ENCODE results near the gene HOXA10.

Gene HOXA10

DNA sequence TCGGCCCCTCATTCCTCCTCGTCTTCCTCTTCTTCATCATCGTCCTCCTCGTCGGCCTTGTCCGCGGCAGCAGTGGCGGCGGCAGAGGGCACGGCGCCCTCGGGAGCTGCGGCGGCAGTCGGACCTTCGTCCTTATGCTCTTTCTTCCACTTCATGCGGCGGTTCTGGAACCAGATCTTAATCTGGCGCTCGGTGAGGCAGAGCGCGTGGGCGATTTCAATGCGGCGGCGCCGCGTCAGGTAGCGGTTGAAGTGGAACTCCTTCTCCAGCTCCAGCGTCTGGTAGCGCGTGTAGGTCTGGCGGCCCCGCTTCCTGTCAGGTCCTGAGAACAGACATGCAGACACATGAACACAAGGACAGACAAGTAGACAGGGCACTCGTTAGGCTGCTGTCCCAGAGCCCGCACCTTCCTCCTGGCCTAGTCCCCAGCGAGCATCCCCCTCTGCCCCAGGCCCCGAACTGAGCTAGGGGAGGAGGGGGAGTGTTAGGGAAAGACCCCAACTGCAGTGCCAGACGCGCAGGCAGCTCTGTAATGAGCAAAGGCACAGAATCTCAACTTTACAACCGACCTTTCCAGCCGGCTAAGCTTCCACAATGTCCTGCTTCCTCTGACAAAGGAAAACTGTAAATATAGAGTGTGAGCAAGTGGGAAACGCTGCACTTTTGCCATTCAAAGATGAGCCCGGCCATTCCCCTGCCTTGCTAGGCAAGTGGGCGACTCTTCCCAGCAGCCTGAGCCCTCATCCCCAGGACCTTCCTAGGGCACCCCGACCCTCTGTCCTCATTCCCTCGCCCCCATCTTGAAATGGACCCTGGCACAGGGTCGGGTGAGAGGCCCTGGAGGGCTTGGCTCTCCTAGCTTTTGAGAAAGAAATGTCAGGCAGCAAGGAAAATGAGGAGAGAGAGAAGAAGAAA, 19.0 kb downstream of the HOXA10 start:
- DNase-seq: no peak

DNA sequence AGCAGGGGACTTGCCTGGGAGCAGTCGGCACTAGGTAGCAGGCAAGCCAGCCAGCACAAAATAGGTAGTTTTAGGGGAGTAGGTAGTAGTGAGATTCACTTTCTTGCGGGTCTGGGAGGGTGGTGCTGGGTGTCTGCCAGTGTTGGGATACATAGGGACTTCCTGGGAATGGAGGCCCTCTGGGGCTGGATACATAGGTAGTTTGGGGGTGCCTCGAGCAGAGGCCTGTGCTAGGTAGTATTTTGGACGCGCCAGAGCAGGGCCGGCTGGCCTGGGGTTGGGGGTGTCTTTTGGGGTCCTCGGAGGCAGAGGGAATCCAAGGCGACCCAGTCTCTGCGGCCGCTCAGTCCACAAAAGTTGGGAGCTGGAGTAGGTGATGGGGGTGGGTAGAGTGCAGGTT, 19.8 kb downstream of the HOXA10 start:
- DNase-seq: no peak

DNA sequence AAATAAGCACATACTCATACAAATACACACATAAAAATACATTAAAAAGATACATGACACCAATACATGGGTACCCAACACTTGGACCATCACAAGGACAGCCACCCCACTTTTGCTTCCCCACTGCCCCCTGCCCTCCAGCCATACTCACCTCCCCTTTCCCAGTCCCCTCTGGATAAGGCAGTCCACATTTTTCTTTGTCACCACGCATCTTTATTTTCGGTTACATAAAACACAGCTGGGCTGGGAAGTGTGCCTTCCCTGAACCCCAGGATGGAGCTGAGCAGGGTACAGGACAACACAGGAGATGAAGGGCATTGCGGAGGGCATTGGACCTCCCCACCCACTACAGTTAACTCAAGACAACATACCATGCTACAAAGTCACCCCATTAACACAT, 20.6 kb downstream of the HOXA10 start:
- no peak for DNase-seq

DNA sequence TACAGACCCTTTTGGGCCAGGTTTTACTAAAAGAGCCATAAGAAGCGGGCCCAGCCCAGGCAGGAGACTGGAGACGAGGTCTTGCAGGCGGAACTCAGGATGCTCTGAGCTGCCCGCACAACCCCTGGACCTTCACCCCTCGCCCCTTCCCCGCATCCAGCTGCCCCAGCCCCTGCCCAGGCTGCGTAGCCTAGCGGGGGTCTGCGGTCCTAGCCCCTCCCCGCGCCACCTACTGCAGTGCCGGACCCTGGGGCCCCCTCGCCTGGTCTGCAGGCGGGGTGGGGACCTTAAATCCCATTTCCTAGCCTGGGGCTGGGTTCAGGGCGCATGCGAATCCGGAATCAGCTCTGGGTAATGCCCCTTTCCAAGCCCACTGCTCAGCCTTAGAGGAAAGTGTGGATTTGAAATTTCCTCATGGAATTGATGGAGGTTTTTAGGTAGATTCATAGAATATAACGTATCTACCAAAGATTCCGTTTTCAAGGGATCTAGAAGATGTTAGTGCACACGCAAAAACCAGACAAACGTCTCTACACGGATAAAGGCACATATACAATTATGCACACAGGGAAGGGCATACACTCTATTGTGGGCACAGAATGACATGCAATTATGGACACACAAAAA, 21.2 kb downstream of the HOXA10 start:
- DNase-seq: no peak

DNA sequence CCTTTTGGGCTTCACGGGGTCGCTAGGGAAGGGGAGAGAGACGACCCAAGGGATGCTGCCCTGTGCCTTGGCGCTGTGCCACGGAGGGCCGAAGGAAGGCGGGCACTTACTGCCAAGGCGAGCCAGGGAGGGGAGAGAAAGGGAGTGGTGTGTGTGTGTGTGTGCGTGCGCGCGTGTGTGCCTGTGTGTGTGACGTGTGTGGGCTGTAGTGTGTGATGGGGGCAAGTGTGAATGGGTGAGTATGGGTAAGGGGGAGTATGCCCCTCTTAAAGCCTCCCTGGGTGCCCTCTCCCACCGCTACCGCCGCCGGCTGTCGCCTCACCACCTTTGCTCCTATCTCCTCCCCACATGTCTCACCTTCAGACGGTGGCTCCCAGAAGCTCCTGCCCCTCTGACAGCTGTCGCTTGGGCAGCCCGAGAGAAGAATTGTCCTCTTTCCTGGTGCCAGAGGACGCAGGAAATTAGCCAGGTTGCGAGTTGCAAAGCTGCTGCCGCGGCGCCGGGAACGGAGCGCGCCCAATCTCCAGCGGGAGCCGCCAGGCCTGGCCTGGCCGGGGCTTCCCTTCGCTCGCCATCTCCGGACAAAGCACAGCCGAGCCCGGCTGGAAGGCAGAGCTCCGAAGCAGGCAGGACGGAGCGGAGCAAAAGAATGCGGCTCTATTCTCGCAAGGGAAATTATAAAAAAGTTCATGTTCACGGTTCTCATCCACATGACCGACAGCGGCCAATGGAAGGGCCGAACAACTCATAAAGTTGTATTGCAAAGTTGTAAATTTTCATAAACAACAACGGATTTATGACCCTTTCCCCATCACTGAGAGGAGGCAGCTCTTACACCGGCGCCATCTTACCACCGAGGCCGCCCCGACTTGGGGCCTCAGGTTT, 21.9 kb downstream of the HOXA10 start, which contains the start of gene HOXA3:
Gene HOXA3, minus strand, starts transcription at position 653 of the 885 bp plus-strand sequence. CDS start 41,943 bp downstream, outside the sequence.
- no peak for DNase-seq

DNA sequence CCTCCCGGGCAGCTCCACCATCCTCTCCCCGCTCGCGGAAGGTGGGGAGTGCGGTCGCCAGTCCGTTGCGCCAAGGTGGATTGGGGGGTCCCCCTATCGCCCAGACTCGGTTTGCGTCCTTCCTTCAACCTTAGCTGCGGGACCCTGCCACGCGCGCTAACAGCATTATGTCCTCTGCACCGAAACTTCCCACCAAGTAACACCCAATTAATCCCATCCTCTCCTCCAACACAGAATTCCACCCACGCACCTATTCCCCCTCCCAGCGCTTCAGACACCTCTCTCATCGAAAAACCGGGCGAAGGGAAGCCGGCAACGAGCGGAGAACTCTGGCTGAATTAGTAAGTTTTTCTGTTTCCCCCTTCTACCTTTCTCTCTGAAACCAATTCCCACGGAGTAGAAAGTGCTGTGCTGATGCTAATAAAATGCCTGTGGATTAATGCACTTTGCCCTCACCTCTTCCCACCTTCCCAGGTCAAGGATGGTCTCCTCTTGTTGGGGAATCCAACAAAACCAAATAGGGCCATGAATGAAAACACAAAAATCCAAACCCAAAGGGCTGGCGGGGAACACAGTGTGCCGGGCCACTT, 22.7 kb downstream of the HOXA10 start:
- no peak for DNase-seq

DNA sequence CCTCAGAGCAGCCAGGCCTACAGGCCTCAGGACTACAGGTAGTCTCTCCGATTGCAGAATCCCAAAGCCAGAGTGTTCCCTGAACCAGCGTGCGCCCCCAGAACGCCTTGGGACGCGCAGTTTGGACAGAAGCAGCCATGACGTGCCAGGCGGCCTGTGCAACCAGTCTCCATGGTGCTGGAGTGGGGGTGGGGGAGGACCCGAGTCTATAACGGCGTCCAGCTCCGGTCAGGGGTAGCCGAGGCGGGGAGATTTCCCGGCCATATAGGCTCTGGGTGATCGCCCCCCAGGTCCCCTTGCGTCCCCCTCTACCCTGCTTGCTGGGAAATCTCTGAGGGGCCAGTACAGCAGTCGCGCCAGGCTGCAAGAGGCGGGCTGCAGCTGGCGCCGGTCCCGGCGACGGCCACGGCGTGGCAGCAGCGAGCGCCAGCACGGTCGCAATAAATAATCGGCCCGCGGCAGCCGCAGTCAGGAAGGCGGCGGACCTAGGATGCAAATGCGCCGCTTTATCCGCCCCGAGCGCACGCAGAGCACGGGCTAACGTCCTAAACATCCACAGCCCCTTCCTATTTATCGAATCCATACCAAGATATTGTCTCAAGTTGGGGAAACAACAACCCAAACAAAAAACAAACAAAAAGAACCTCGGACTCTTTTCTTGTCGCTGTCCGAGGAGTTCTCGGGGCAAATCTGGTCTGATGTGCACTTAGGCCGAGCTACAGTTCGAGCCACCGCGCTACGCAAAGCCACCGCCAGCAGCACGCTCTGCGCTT, 23.4 kb downstream of the HOXA10 start:
- DNase-seq: peak; percentile 57

DNA sequence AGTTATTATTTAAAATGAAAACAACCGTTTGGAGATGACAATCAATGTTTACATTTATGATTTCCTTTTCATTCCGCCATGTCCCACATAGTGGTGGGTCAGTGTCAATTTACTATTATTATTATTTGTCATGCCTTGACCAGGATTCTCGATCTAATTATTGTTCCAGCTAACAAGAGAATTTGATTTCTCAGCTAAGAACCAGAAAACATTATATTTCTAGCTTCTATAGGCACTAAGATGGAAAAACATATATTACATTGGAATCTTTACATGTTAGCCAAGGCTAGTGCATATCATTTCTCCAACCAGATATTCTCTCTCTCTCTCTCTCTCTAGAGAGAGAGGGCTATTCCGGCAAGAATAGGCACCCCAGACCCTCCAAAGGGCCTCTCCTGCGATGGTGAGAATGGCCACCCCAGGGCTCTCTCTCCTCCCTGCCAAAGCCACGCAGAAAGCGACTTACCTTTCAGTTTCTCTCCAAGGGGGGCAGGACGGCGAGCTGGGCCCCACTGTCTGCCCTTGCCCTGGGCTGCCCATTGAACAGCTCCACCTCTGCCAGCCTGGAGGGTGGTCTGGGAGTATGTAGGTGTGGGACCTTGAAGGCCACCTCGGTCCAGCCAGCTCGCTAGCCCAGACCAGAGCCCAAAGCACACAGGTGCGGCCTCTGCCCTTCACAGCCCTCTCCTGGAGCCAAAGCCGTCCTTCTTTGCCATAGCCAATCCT, 24.1 kb downstream of the HOXA10 start:
- DNase-seq: no peak

DNA sequence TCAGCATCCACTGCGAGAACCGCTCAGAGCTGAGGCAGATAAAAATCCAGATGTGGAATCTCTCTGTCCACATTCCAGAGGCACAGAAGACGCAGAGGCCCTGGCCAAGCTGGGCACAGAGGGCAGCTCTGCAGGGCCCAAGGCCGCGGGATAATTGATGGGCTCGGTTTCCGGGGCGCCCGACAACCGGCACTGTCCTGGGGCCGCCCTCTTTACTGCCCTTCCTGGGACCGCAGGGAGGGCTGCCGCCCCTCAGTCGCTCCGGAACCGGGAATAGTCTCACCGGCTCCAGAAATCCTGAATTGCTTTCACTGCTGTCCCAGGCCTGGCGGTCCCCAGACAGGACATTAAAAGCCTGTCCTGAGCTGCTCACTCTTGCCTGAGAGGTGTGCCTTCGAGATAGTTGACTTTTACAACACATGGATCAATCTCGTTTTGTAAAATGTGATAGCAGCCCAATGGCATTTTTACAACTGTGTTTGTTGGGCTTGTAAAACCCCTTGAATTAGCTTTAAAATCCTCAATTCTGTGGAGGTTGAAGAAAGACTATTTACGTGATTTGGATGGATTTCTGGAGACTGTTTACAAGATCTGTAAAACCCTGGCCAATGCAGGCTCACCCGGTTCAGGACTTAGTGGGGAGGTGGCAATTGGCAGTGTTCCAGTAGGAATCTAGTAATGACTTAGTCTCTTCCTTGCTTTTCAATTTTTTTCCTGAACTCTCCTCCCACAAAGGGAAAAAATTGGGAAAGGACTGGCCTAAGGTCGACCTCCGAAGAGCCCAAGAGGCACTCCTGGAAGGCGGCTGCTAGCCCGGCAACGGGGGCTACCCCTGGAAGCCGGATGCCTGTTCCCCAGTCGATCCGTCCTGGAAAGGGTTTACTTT, 25.1 kb downstream of the HOXA10 start:
- DNase-seq: no peak

DNA sequence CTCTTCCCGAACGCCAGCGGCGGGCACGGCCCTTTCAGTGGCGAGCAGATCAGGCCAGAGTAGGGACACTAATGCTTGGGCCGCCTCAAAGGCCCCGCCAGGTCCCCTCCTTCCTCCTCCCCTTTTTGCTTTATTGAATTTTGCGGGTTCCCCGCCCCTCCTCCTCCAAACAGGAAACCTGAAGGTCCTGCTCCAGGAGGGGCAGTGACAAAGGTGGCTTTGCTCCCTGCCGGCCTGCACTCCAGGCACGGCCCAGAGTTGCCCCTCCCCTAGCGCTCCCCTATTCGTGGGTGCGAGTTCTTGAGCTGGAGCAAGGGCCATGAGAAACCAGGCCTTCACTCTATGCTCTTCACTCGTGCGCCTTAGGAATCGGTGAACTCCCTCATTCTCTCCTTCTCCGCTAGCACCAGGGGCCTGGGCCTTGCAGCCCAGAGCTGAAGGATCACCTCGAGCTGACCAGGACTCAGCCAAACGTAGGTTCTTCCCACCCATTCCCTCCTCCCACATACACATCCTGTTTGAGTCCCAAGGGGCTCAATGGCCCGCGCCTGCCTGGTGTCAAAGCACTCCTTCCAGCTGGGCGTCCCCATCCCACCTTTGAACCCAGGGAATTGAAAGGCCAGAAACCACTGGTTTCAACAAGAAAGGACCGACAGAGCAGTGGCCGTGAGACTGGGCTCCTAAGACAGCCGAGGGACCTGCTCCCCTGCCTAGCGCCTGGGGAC, 25.9 kb downstream of the HOXA10 start:
- no peak for DNase-seq

DNA sequence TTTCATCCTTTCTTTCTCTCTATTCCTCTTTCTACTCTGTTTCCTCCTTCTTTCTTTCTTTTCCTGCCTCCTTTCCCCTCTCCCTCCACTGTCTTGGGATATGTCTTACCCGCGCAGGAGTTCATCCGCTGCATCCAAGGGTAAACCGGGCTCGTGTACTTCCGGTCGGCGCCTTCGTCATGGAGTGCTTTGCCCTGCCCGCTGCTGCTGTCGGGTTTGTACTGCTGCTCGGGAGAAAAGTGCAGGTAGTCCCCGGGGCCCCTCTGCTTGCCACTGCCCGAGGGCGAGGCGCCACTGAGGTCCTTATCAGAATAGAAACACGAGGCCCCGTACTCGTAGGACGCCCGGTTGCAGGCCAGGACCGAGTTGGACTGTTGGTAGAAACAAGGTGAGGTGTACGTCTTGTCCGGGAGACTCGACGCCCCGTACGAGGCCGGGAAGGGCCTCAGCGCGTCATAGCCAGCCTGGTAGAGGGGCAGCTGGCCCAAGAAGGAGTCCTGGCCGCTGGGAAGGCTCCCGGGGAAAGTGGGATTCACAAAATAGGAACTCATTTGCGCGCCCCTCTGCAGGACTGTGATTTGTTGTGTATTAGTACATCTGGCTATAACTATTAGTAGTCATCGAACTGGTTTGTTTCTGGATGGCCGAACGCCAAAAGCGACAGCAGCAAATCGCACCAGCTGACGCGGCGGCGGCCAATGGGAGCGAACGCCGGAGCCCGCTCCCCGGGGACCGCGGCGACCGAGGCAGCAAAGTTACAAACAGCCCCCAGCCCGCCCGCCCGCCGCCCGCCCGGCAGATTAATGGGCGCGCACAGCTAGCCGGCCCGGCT, 26.7 kb downstream of the HOXA10 start, which contains the start of gene HOXA6:
Gene HOXA6, minus strand, starts transcription at position 576 of the 832 bp plus-strand sequence. Its CDS starts 25 bp downstream, at position 551.
- no peak for DNase-seq

DNA sequence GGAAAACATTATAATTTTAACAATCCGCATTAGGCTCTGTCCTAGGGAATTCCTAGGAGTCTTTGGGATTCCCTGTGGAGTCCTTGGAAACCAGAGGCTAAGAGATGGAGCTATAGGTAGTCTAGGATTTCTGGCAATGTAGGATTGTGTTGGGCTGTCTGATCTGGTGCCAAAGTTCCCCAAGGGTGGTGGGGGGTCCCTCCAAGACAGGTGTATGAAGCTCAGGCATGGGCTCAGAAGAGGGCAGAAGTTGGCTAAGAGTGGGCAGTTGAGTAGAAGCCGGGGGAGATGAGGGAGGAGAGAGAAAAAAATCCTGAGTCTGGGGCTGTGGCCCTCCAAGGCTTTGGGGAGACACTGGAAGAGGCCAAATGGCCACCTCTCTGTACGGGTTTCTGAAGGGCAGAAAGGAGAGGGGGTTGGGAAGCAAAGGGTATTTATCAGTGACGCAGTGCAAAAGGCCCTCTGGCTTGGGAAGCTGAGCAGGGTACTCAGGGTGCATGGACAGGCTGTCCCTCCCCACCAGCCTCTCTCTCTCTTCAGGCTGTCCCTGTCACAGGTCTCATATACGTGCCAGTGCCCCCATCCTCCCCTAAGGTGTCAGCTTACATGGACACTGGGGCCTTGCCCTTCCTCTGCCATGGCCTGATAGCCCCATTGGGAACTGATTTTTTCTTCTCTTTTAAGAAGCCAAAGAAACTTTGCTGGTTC, 27.5 kb downstream of the HOXA10 start:
- DNase-seq: no peak

DNA sequence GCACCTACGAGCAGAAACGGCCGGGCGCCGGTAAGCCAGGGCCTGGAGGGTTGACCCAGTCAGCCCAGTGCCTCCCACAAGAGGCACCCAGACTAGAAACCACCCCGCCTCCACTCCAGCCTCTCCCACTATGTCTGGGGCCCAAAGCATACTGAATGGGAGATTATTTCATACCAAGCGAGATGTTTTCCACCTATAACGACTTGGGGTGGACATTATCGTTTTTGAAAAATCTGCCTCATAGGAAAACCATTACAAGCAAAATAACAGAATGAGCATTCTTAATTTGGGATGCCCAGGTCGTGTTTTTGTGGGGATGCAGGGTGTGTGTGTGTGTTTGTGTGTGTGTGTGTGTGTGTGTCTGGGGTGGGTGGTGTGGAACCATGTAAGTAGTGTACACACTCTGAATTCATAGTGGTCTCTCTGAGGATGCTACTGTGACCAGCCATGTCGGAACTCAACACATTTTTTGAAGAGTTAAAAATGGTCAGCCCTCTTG, 28.2 kb downstream of the HOXA10 start:
- no peak for DNase-seq

DNA sequence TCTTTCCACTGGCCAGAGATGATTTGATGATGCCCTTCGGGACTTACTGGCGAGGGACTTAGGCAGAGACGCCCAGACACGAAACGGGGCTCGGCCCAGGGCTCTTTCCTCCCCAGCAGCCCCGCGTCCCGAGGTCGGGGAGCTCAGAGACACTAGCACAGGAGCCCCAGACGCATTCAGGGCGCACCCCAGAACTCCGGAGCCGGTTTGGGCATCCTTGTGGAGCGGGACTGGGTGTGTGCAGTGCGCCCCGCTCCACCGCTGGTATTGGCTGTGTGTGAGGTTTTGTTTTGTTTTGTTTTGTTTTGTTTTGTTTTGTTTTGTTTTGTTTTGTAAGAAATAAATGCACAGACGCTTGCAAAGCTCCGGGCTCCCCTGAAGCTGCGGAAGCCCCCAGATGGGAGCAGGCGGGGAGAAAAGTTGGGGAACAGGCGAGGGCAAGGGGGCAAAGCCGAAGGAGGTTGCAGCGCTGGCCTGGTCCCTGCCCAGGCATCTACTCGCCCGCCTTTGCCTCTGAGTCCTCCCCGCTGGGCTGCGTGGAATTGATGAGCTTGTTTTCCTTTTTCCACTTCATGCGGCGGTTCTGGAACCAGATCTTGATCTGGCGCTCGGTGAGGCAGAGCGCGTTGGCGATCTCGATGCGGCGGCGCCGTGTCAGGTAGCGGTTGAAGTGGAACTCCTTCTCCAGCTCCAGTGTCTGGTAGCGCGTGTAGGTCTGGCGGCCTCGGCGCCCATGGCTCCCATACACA, 28.8 kb downstream of the HOXA10 start:
- DNase-seq: no peak

DNA sequence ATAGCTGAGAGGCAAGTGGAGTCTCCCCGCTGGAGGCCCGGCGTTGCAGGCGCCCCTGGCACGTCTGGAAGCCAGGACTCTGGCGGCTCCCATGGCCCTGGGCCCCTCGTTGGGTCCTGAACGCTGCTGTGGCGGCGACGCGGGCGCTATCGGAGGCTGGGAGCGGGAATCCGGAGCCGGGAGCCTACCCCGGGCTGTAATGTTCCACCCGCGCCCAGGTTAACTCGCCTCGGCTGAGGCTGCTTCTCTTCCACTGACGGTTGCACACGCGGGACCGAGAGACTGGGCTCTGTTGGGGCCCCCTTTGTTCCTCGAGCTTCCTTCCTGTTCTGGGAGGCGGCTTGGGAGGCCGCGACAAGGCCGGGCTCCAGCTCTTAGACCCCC, 29.3 kb downstream of the HOXA10 start:
- no peak for DNase-seq

DNA sequence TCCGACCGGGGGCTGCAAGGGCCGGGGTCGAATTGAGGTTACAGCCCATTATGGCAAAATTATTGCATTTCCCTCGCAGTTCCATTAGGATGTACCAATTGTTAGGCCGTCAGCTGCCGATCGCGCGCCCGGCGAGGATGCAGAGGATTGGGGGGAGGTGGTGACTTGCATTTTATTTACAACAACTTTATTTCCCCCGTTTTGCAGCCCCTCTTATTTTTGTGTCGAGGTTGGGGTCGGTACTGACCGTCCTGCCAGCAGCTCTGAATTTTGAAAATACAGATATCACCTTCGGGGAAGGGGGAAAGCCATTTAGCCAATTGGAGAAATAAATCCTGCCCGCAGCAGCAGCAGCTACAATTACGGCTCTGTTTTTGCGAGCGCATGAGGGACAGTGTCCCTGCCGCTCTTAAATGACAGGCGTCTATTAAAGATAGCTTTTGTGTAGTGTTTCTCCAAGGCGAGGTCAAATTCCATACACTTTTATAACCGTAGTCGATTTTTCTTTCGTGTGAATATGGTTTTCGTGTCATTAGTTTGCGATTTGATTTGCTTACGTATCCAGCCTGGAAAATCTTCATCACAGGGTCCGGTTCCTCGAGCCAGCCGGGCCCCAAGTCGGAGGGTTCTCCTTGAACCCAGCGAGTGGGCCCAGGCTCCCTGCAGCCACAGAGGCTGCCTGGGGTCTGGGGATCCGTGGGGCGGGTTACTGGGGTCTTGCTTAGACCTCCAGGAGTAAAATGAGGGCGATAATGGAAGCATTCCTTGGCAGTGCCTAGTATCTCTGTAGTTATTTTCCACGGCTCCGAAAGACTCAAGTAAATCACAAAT, 30.0 kb downstream of the HOXA10 start:
- DNase-seq: no peak
